GM21390 (cell line): ENCODE results near the gene TPI1.
"Not testable (repeated sequence)": the region's sequence is repeated elsewhere in the genome, so short reads cannot be mapped to it uniquely, and the experiment has no call there.

Experiments used
- ATAC-seq: cut with Tn5 transposase; IDR thresholded peaks from one replicate; pipeline ENCODE4 v1.9.1; 2021; ENCODE audit not compliant: unreplicated experiment

TPI1 gene

GRCh38 chr12:6890789-6891645 is 23.7 kb downstream of the TPI1 start:
- peak; percentile 91 for ATAC-seq

- ATAC-seq: no peak
Observed at GRCh38 chr12:6891646-6892001, 24.3 kb downstream of the TPI1 start.

GRCh38 chr12:6892683-6893082 is 25.4 kb downstream of the TPI1 start:
- ATAC-seq: not testable (repeated sequence)

GRCh38 chr12:6894321-6894720 is 27.0 kb downstream of the TPI1 start:
- no peak for ATAC-seq

- no peak for ATAC-seq
Observed at GRCh38 chr12:6896846-6897435, 29.6 kb downstream of the TPI1 start.

- no peak for ATAC-seq
Observed at GRCh38 chr12:6899427-6899826, 32.1 kb downstream of the TPI1 start.

GRCh38 chr12:6899837-6900519 is 32.6 kb downstream of the TPI1 start:
- no peak for ATAC-seq

- ATAC-seq: no peak
Observed at GRCh38 chr12:6902448-6902847, 35.1 kb downstream of the TPI1 start.

- ATAC-seq: no peak
Observed at GRCh38 chr12:6903722-6904121, 36.4 kb downstream of the TPI1 start.

- ATAC-seq: peak; percentile 88
Observed at GRCh38 chr12:6904280-6905276, 37.2 kb downstream of the TPI1 start, which contains the start of gene LRRC23. LRRC23 (plus strand) TSS chr12:6904822; CDS start chr12:6905634, 812 bp downstream.

GRCh38 chr12:6905414-6906040 is 38.2 kb downstream of the TPI1 start:
- no peak for ATAC-seq

- ATAC-seq: not testable (repeated sequence)
Observed at GRCh38 chr12:6908141-6908540, 40.8 kb downstream of the TPI1 start.

GRCh38 chr12:6909421-6910145 is 42.3 kb downstream of the TPI1 start:
- no peak for ATAC-seq

GRCh38 chr12:6912164-6912935 is 45.0 kb downstream of the TPI1 start:
- ATAC-seq: no peak

- ATAC-seq: peak; percentile 70
Observed at GRCh38 chr12:6914246-6914946, 47.1 kb downstream of the TPI1 start, which contains the start of gene ENO2. ENO2 (plus strand) TSS chr12:6914580; CDS start chr12:6915833, 1,253 bp downstream.

GRCh38 chr12:6914947-6915788 is 47.8 kb downstream of the TPI1 start:
- ATAC-seq: no peak

GRCh38 chr12:6915789-6916285 is 48.5 kb downstream of the TPI1 start:
- ATAC-seq: no peak
